ENCODE data around the gene NUDT4. TPM values are rescaled to one million over a fixed set of nuclear protein-coding genes. Genes with fewer than 3 reads are reported as not detected.
"Not testable (repeated sequence)": the region's sequence is repeated elsewhere in the genome, so short reads cannot be mapped to it uniquely, and the experiment has no call there.

NUDT4 gene
- total and polyA plus RNA-seq, 2 of the 4 experiments (the other 2 are of a cell fraction): 23.6 to 25.6 TPM

DNA sequence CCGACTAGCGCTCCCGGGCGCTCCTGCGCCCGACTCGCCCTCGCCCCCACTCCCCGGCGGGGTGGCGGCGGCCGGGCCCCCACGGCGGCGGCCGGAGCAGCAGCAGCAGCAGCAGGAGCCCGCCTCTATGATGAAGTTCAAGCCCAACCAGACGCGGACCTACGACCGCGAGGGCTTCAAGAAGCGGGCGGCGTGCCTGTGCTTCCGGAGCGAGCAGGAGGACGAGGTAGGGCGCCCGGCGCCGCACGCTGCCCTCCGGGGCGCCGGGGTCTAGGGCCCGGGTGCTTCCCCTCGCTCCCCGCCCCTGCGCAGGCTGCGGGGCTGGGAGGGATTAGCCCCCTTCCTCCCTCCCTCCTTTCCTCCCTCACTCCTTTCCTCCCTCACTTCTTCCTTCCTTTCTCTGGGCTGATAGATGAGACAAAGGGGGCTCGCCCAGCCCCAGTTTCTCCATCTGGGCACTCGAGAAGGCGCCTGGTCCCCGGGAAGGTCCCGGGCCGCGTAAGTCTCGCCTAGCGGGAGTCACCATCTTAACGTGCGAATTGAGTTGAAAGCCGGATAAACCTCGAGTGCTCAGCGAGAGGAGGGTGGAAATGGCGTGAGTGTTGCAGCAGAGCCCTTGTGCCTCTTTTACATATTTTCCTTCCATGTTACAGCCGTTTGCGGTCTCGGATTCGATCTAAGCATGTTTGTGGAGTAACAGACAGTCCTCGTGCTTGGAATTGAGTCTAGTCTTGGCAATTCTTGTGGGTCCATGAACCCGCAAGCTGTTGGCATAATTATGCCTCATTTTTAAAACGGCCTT, 672 bp downstream of the NUDT4 start:
- ATAC-seq (ENCODE audit: low read depth): peak; percentile 50
- BruUV-seq (replicated peaks): not testable (repeated sequence)

More for the DNA sequence above, 672 bp downstream of the NUDT4 start:
- in situ Hi-C loops (cut with MboI; ENCODE audit: low sequenced_read_pairs); H3K9me3 ChIP-seq (ENCODE audit: control insufficient read depth, insufficient read depth, low read length); H3K36me3 ChIP-seq (ENCODE audit: control insufficient read depth, insufficient read depth, low read length); H3K9me1 ChIP-seq (ENCODE audit: insufficient read depth, low read length); POLR2A ChIA-PET (ENCODE audit: unreplicated experiment); CTCF ChIA-PET; H3K27me3 ChIP-seq (ENCODE audit: control insufficient read depth, insufficient read depth, low read length): not testable (repeated sequence)
- peak overlapping the region; percentile 86 for H3K4ac ChIP-seq (ENCODE audit: low read depth, low read length)
- H3K4me3 ChIP-seq (ENCODE audit: insufficient read depth, low read depth, low read length): peak overlapping the region; percentile 98
- H2AFZ ChIP-seq (replicated peaks; ENCODE audit: low read length, poor library complexity): peak overlapping the region; percentile 90
- peak overlapping the region; percentile 99 for H3K4me2 ChIP-seq (ENCODE audit: low read depth, low read length)
- peak overlapping the region; percentile 99 for H3K9ac ChIP-seq (ENCODE audit: low read depth, low read length)
- H3K14ac ChIP-seq (replicated peaks; ENCODE audit: low read depth, low read length): peak overlapping the region; percentile 93
- intact Hi-C loops (cut with micrococcal nuclease): loop anchor here (5.0 kb wide), 2 partner anchors 136 to 201 kb away; no protein-coding TSS in a partner anchor
- peak overlapping the region; percentile 41 for H2AK5ac ChIP-seq (ENCODE audit: low read depth, low read length)
- H2BK15ac ChIP-seq (ENCODE audit: low read depth, low read length): peak overlapping the region; percentile 55; the same call in 1 of the 3 replicates
- peak overlapping the region; percentile 38 for H2AK9ac ChIP-seq (replicated peaks; ENCODE audit: low read depth, low read length, poor library complexity)
- peak; percentile 72 for DNase-seq
- peak overlapping the region; percentile 59 for H3K27ac ChIP-seq (ENCODE audit: insufficient read depth, low read length)
- H4K5ac ChIP-seq (ENCODE audit: low read depth, low read length): peak overlapping the region; percentile 70; the same call in 1 of the 2 replicates
- H3K4me1 ChIP-seq (ENCODE audit: control insufficient read depth, insufficient read depth, low read length): peaks cover 12% of the 10 kb centered on the region
- peaks cover 34% of the 10 kb centered on the region for H4K20me1 ChIP-seq (ENCODE audit: insufficient read depth, low read length)
- peak overlapping the region; percentile 93 for H3K23ac ChIP-seq (ENCODE audit: low read depth, low read length)
- peak overlapping the region; percentile 67 for H4K91ac ChIP-seq (ENCODE audit: insufficient read depth, low read depth, low read length)
- H2BK20ac ChIP-seq (ENCODE audit: low read depth, low read length): peak overlapping the region; percentile 20; the same call in 1 of the 2 replicates
- H2BK5ac ChIP-seq (ENCODE audit: low read depth, low read length, poor library complexity, severe bottlenecking): peak overlapping the region; percentile 92
- H2BK120ac ChIP-seq (ENCODE audit: low read depth, low read length): peak overlapping the region; percentile 13
- dilution Hi-C loops (cut with HindIII; ENCODE audit: low sequenced_read_pairs, unreplicated experiment): loop anchor here (25.0 kb wide), 1 partner anchor 391 kb away; no protein-coding TSS in a partner anchor
- peaks cover 0 to 25% of the 10 kb centered on the region in 2 experiments; a peak in 3 of 4 replicates for H3K79me1 ChIP-seq (ENCODE audit: low read depth in 1 of 2, low read length in 2 of 2)
- peak overlapping the region; percentile 93 for H3K56ac ChIP-seq (ENCODE audit: extremely low read depth, insufficient read depth, low read length)
- H4K8ac ChIP-seq (ENCODE audit: low read depth in 2 of 2, low read length in 2 of 2): peak overlapping the region; percentile 20 to 73; a peak in 3 of 4 replicates
- peak overlapping the region; percentile 97 for H3K18ac ChIP-seq (ENCODE audit: low read depth, low read length)
- TF ChIP-seq POLR2A (IDR thresholded peaks at IDR 0.05; ENCODE audit: low read depth, low read length) (peak; percentile 60; the same call in 1 of the 2 replicates), CEBPB (IDR thresholded peaks at IDR 0.05; ENCODE audit: low read depth, low read length) (peak; percentile 54; the same call in 1 of the 2 replicates), RAD21 (IDR thresholded peaks at IDR 0.05; ENCODE audit: low read length) (0 out of 2 replicates have a peak, but pooled peaks have one; percentile 4), CHD1 (IDR thresholded peaks at IDR 0.05; ENCODE audit: low read depth, low read length) (peak; percentile 38; the same call in 1 of the 2 replicates)
- WGBS, 2 experiments (ENCODE audit: extremely low coverage in 2 of 2, insufficient read length in 1 of 2): no CpG with 5 or more reads among the region's 64 CpGs

All from IMR-90 (cell line).